Frontal cortex (tissue), 4 donors: Measurements from ENCODE around the gene SCFD2. TPM values are rescaled to one million over a fixed set of nuclear protein-coding genes. Genes with fewer than 3 reads are reported as not detected.

Experiments used
- DNase-seq, 2 donors: peaks; one replicate each; pipeline ENCODE4 v3.0.0; 2012; ENCODE audit warnings: low spot score in 2 of 2
- FAIRE-seq: peaks from 2 replicates; lab custom pipeline; 2012; peaks lifted over from hg19 to GRCh38; lab: Jason Lieb, UNC
- total RNA-seq: library from RNA; depleted of rRNA; stranded (reverse); fragments of >200 nt; gene quantifications from one replicate; pipeline ENCODE4 v1.2.3, GENCODE V29; 2014
- donor health status: control.
- donor health status: control.
- donor health status: control.

The SCFD2 gene
- total RNA-seq, 1 donor from 2014 or later = 17.5 TPM

GRCh38 chr4:52979821-52980590, 385.9 kb downstream of the SCFD2 start:
- no peak for DNase-seq
- FAIRE-seq = no peak

DNA sequence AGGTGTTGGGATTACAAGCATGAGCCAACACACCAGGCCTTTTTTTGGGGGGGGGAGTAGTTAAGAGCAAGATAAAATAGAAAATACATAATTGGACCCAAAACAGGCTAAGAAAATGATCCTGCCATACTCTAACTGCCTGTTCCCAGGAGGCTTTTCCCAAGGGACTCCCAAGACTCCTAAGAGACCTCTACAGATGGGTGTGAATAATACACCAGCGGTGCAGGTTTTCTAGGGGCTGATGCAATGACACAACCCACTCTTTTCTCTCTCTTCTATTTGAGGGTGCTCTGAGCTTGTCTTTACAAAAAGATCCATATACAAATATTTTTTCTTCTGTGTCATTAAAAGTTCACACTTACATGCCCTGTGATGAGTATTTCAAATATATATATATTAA, 386.8 kb downstream of the SCFD2 start:
- no peak for FAIRE-seq

DNA sequence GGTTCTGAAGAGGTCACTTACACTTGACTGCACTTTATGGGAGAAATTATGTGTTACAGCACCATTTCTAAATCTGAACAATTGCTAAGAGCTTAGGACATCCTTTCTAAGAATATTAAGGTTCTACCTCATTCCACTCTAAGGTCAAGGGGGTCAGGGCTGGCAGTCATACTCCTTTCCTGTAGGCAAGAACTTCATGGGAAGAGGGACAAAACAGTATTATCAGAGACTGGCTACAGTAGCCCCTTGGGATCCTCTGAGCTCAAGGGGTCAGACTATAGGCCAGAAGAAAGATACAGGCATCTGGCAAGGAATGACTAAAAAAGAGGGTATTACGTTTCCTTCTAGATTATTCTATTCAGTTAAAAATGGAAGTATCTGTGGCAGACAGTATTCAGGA, 388.6 kb downstream of the SCFD2 start:
- FAIRE-seq (no peak), DNase-seq (no peak)

More for the DNA sequence above, 386.8 kb downstream of the SCFD2 start:
- no peak for DNase-seq

DNA sequence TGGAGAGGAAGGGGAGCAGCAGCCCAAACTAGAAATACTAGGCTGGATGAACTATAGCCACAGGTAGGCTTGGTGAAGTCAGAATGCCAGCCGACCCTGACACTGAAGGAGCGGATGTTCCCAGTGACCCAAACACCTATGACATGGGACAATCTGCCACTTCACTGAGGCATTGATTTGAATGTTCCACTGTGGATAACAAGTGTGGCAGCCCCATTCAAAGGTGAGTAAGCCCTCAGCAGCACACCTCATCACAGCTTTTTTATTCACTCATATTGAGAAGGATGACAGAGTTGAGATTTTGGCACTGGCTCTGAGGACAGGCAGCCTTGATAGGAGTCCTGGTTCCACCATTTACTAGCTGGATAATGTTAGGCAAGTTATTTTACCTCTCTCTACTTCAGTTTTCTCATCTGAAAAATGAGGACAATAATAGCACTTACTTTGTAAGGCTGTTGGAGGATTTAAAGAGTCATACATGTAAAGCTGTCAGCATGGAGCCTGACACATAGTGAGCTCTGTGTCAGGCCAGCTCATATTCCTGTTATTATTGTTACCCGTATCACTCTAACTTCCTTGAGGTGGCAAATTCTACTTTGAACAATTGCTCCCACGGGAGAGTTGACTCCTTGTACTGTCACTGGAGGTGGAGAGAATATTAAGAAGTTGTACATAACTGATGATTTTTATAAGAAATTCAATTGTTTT, 389.2 kb downstream of the SCFD2 start:
- no peak for FAIRE-seq
- no peak for DNase-seq

GRCh38 chr4:52968691-52969090, 397.2 kb downstream of the SCFD2 start:
- FAIRE-seq (no peak), DNase-seq (no peak)

DNA sequence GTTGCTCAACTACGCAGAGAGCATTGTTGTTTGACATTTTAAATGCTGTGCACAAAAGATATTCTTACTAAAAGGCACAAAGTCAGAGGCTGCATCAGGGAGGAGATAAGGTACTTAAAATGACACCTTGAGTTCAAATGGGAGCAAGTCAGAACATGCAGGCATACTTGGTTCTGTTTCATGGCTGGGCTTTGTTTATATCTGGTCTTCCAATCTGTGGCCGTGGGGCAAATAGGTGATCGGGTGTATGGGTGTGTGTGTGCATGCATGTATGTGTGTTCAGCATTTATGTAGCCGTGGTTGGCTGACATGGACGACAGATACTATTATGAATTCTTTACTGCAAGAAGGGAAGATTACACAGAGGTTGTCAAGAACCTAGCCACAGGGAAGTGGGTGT, 397.6 kb downstream of the SCFD2 start:
- DNase-seq = no peak
- no peak for FAIRE-seq

DNA sequence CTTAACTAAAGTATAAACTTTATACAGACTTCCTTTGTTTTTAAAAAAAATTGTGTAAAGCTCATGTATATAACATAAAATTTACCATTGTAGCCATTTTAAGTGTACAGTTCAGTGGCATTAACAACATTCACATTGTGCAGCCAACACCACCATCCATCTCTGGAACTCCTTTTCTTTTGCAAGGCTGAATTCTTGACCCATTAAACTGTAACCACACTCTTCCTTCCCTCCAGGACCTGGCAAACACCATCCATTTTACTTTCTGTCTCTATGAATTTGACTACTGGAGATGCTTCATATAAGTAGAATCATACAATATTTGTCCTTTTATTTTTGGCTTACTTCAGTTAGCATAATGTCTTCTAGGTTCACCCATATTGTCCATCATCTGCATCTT, 399.1 kb downstream of the SCFD2 start:
- DNase-seq (no peak), FAIRE-seq (no peak)

DNA sequence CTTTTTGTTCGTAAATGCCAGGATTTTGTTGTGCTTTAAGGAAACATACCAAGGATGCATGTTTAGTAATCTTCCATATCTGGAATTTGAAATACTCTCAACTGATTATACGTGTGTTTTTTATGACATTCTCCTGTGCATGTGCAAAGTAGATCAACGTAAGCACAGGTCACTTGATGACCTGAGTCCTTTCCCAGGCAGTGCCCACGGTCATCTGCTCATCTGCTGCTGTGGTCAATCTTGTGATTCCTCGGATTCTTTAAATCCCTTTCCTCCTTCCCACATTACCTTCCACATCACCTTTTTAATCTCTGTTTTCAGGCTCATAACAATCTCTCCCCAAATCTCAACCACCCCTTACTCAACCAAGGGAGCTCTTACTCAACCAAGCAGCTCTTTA, 399.7 kb downstream of the SCFD2 start:
- DNase-seq (no peak), FAIRE-seq (no peak)

DNA sequence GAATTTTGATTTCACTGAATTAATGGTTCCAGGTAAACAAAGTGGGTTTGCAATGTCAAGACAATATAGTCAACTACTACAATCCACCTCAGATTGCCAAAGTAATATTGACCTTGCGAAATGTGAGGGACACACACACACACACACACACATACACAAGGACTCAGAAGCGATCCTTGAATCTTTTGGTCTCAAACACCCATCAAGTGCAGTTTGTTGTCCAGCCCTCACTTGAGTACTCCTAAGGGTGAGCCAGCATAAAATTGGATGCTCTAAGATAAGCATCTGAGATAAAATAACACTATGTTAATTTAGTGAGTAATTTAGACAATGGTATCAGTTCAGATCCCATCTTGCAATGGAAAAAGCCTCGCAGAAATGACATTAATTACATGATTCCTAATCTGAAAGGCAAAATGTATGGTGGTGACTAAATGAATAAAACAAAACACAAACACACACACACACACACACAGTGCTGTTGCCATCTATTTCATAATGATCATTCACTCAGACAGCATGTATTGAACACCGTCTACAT, 401.2 kb downstream of the SCFD2 start:
- FAIRE-seq = no peak
- DNase-seq = no peak

DNA sequence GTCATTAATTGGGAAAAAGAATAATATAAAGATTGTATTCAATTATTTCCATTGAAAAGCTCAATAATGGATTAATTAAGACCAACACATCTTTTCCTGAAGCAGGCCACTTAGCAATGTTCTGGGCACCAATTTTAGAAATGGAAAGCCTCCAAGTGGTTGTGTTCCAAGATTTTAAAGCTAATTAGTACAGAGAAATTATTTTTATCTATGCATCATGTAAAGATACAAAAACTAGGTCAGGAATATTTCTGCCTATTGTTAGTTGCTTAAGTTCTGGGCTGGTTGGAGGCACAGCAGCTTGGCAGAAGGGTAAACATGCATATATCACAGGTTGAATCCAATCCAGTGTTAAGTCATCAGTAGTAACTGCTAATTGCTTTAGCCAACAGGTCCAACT, 401.9 kb downstream of the SCFD2 start:
- FAIRE-seq (no peak), DNase-seq (no peak)

DNA sequence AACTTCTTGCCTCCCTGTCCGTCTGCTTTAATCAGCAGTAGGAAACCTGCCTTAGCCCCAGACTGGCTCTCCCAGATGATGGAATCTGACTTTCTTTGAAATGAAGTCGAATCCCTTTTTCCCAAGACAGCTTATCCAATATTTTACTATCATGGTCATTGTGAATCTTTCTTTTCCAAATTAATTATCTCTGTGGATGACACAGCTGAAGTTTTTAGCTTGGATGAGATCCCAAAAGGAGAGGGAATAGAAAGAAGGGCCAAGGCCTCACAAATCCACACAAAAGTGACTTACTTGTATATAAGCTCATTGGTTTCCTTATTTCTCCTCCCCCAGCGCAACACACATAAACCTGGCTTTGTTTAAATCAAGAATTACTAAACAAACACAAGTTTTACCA, 403.1 kb downstream of the SCFD2 start:
- no peak for FAIRE-seq
- no peak for DNase-seq

- no peak for DNase-seq
- FAIRE-seq = no peak
These were observed 404.0 kb downstream of the SCFD2 start for GRCh38 chr4:52961666-52962412.

DNA sequence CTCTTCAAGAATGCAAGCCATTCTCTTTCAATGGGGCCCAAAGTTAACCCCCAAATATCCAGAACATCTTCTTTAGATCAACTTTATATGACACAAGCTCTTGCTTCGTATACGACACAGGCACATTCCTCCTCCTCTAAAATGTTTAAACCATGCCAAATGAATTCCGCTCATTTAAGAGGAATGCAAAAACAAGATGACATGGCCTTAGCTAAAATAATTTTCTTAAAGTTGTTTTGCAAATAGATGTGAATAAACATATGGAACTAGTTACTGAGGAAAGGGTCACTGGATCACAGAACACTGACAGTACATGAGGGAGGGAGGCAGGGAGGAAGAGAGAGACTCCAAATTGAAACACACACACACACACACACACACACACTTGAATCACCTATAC, 406.3 kb downstream of the SCFD2 start:
- no peak for FAIRE-seq

GRCh38 chr4:52957835-52958631, 407.8 kb downstream of the SCFD2 start:
- DNase-seq = no peak
- no peak for FAIRE-seq

More for the DNA sequence above, 406.3 kb downstream of the SCFD2 start:
- DNase-seq = no peak

DNA sequence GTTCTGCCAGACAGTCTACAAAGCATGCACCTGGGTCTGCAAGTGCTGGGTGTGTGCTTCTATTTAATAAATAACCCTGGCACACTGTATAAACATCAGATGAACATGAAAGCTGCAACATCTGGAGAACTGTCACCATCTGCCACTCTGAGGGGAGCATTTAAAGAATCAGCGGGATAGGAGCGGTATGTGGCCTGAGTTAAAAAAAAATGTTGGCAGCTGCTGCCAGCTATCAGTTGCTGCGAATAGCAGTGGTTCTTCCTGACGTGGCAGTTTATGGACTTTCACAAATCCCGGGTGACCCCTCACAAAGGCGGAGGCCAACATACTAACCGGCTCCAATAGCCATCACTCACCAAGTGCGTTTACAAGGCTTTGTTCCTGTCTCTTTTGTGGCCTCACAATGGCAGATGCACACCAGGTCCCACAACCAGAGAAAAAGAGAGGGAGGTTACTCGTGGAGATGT, 408.6 kb downstream of the SCFD2 start:
- FAIRE-seq (no peak), DNase-seq (no peak)

- no peak for DNase-seq
- no peak for FAIRE-seq
These were observed 409.2 kb downstream of the SCFD2 start for GRCh38 chr4:52956691-52957090.

GRCh38 chr4:52954560-52955170, 411.2 kb downstream of the SCFD2 start:
- no peak for FAIRE-seq
- no peak for DNase-seq

DNA sequence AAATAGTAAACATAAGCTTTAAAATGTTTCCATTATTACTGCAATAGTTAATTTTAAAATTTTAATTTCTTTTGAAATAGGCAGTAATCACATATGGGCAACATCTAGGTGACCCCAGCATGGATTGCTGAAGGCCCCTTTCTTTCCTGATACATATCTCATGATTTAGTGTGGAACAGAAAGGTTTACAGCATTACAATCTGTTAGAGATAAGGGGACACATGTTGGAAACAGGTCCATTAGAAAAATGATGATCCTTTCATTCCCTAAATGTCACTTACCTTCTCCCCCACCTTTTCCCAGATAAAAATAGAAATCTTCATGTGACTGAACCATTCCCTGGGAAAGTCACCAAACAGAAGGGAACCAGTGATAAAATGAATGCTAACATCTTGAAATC, 413.3 kb downstream of the SCFD2 start:
- DNase-seq (no peak), FAIRE-seq (no peak)

- no peak for FAIRE-seq
- no peak for DNase-seq
These were observed 414.8 kb downstream of the SCFD2 start for GRCh38 chr4:52951016-52951415.
